Activated T-cell treated with anti-CD3 and anti-CD28 coated beads, Interleukin-2, amount 50 U/mL, for 1 hour (primary cell): ENCODE measurements around the gene PIK3R3.

ENCODE experiments used
- DNase-seq: peaks from one replicate; pipeline ENCODE4 v3.0.0-alpha.2; 2020

The PIK3R3 gene

GRCh38 chr1:46020010-46020409, 112.4 kb downstream of the PIK3R3 start:
- no peak for DNase-seq

- no peak for DNase-seq
Measured at GRCh38 chr1:46019348-46019747, 113.1 kb downstream of the PIK3R3 start.

GRCh38 chr1:46017876-46018503, 114.4 kb downstream of the PIK3R3 start:
- no peak for DNase-seq

- no peak for DNase-seq
Measured at GRCh38 chr1:46013581-46013980, 118.8 kb downstream of the PIK3R3 start.

- no peak for DNase-seq
Measured at GRCh38 chr1:46012236-46012635, 120.2 kb downstream of the PIK3R3 start.

- no peak for DNase-seq
Measured at GRCh38 chr1:46011121-46011695, 121.2 kb downstream of the PIK3R3 start.

- DNase-seq: no peak
Measured at GRCh38 chr1:46010611-46011010, 121.8 kb downstream of the PIK3R3 start.

GRCh38 chr1:46008585-46008984, 123.8 kb downstream of the PIK3R3 start:
- no peak for DNase-seq

- no peak for DNase-seq
Measured at GRCh38 chr1:46005594-46005993, 126.8 kb downstream of the PIK3R3 start.

- DNase-seq: no peak
Measured at GRCh38 chr1:46004492-46004891, 127.9 kb downstream of the PIK3R3 start.

- DNase-seq: no peak
Measured at GRCh38 chr1:46003315-46003714, 129.1 kb downstream of the PIK3R3 start.

- DNase-seq: no peak
Measured at GRCh38 chr1:46002551-46003150, 129.8 kb downstream of the PIK3R3 start.

- no peak for DNase-seq
Measured at GRCh38 chr1:46001081-46001785, 131.2 kb downstream of the PIK3R3 start.

GRCh38 chr1:45999507-45999906, 132.9 kb downstream of the PIK3R3 start:
- DNase-seq: no peak

GRCh38 chr1:45998020-45998617, 134.3 kb downstream of the PIK3R3 start:
- no peak for DNase-seq

GRCh38 chr1:45995298-45995697, 137.1 kb downstream of the PIK3R3 start:
- no peak for DNase-seq

- no peak for DNase-seq
Measured at GRCh38 chr1:45994423-45994822, 138.0 kb downstream of the PIK3R3 start.
